ENCODE data around the gene LAD1. TPM values are rescaled to one million over a fixed set of nuclear protein-coding genes. Genes with fewer than 3 reads are reported as not detected.

LAD1 gene
- total and polyA plus RNA-seq, 2 of the 4 experiments (the other 2 are of a cell fraction), result under 0.01 to 0.07 TPM

DNA sequence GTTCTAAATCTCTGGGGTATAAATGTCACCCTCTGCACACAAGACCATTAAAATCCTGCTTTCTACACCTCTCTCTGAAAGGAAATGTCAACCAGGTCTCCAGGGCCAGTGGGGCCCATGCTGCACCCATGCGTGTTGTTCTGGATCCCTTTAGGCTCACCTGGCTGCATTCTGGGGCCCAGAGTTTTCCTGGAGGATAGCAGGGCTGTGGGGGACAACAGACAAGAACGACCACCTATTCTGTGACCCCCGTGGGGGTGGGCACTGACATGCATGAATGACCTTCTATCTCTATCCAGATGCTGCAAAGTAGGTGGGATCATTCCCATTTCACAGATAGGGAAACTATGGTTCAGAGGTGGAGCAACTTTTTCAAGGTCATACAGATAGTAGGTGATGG lies 63.2 kb downstream of the LAD1 start:
- H2BK15ac ChIP-seq (ENCODE audit: low read depth, low read length), result no peak overlapping the region
- H2BK120ac ChIP-seq (ENCODE audit: low read depth, low read length), result no peak overlapping the region
- H3K4me3 ChIP-seq (ENCODE audit: insufficient read depth, low read depth, low read length), result no peak overlapping the region
- no peak for ATAC-seq (ENCODE audit: low read depth)
- H3K4ac ChIP-seq (ENCODE audit: low read depth, low read length), result no peak overlapping the region
- in situ Hi-C loops (cut with MboI; ENCODE audit: low sequenced_read_pairs), result no loop called here
- no peak overlapping the region for H4K5ac ChIP-seq (ENCODE audit: low read depth, low read length)
- no peak overlapping the region for H2AK5ac ChIP-seq (ENCODE audit: low read depth, low read length)
- no peak overlapping the region for H3K56ac ChIP-seq (ENCODE audit: extremely low read depth, insufficient read depth, low read length)
- TF ChIP-seq BHLHE40 (IDR thresholded peaks at IDR 0.05; ENCODE audit: low read depth, low read length) (no peak), SMC3 (IDR thresholded peaks at IDR 0.05; ENCODE audit: low read depth, low read length) (no peak), FOS (IDR thresholded peaks at IDR 0.05; ENCODE audit: low read depth, low read length) (no peak), RCOR1 (IDR thresholded peaks at IDR 0.05; ENCODE audit: insufficient replicate concordance, low read length) (no peak), CHD1 (IDR thresholded peaks at IDR 0.05; ENCODE audit: low read depth, low read length) (no peak), RFX5 (IDR thresholded peaks at IDR 0.05; ENCODE audit: low read depth, low read length) (no peak)
- TF ChIP-seq, protein P1, sequence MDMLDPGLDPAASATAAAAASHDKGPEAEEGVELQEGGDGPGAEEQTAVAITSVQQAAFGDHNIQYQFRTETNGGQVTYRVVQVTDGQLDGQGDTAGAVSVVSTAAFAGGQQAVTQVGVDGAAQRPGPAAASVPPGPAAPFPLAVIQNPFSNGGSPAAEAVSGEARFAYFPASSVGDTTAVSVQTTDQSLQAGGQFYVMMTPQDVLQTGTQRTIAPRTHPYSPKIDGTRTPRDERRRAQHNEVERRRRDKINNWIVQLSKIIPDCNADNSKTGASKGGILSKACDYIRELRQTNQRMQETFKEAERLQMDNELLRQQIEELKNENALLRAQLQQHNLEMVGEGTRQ (IDR thresholded peaks at IDR 0.05; ENCODE audit: low read depth, low read length), result no peak
- TF ChIP-seq, protein P2, sequence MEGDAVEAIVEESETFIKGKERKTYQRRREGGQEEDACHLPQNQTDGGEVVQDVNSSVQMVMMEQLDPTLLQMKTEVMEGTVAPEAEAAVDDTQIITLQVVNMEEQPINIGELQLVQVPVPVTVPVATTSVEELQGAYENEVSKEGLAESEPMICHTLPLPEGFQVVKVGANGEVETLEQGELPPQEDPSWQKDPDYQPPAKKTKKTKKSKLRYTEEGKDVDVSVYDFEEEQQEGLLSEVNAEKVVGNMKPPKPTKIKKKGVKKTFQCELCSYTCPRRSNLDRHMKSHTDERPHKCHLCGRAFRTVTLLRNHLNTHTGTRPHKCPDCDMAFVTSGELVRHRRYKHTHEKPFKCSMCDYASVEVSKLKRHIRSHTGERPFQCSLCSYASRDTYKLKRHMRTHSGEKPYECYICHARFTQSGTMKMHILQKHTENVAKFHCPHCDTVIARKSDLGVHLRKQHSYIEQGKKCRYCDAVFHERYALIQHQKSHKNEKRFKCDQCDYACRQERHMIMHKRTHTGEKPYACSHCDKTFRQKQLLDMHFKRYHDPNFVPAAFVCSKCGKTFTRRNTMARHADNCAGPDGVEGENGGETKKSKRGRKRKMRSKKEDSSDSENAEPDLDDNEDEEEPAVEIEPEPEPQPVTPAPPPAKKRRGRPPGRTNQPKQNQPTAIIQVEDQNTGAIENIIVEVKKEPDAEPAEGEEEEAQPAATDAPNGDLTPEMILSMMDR (conservative IDR thresholded peaks at IDR 0.05; ENCODE audit: low read depth, low read length), result no peak
- TF ChIP-seq, protein P3, sequence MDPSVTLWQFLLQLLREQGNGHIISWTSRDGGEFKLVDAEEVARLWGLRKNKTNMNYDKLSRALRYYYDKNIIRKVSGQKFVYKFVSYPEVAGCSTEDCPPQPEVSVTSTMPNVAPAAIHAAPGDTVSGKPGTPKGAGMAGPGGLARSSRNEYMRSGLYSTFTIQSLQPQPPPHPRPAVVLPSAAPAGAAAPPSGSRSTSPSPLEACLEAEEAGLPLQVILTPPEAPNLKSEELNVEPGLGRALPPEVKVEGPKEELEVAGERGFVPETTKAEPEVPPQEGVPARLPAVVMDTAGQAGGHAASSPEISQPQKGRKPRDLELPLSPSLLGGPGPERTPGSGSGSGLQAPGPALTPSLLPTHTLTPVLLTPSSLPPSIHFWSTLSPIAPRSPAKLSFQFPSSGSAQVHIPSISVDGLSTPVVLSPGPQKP (IDR thresholded peaks at IDR 0.05; ENCODE audit: borderline replicate concordance, low read depth, low read length), result no peak
- H3K27ac ChIP-seq (ENCODE audit: insufficient read depth, low read length), result no peak overlapping the region
- H3K18ac ChIP-seq (ENCODE audit: low read depth, low read length), result no peak overlapping the region
- H3K36me3 ChIP-seq (ENCODE audit: control insufficient read depth, insufficient read depth, low read length), result no peaks in the 10 kb centered on the region
- H3K9ac ChIP-seq (ENCODE audit: low read depth, low read length), result no peak overlapping the region
- no peaks in the 10 kb centered on the region for H3K9me3 ChIP-seq (ENCODE audit: control insufficient read depth, insufficient read depth, low read length)
- no peak overlapping the region for H2AK9ac ChIP-seq (replicated peaks; ENCODE audit: low read depth, low read length, poor library complexity)
- ChIA-PET POLR2A (ENCODE audit: unreplicated experiment) (no interaction called here), CTCF (interaction anchor here (1.2 kb wide), 1 partner anchor 12 kb away, joined by 3 read pairs; no protein-coding TSS in a partner anchor)
- intact Hi-C loops (cut with micrococcal nuclease), result no loop called here
- H3K27me3 ChIP-seq (ENCODE audit: control insufficient read depth, insufficient read depth, low read length), result peaks cover 57% of the 10 kb centered on the region
- no peaks in the 10 kb centered on the region for H3K4me1 ChIP-seq (ENCODE audit: control insufficient read depth, insufficient read depth, low read length)
- no peaks in the 10 kb centered on the region for H3K79me1 ChIP-seq (ENCODE audit: low read depth in 1 of 2, low read length in 2 of 2)
- no peaks in the 10 kb centered on the region for H3K9me1 ChIP-seq (ENCODE audit: insufficient read depth, low read length)
- H3K23ac ChIP-seq (ENCODE audit: low read depth, low read length), result no peak overlapping the region
- dilution Hi-C loops (cut with HindIII; ENCODE audit: low sequenced_read_pairs, unreplicated experiment), result no loop called here
- H3K14ac ChIP-seq (replicated peaks; ENCODE audit: low read depth, low read length), result no peak overlapping the region
- H2AFZ ChIP-seq (replicated peaks; ENCODE audit: low read length, poor library complexity), result no peak overlapping the region
- no peak overlapping the region for H2BK20ac ChIP-seq (ENCODE audit: low read depth, low read length)
- H4K91ac ChIP-seq (ENCODE audit: insufficient read depth, low read depth, low read length), result no peak overlapping the region
- no peak for DNase-seq
- BruUV-seq (replicated peaks), result no TSS peak
- H3K4me2 ChIP-seq (ENCODE audit: low read depth, low read length), result no peak overlapping the region
- no peaks in the 10 kb centered on the region for H4K20me1 ChIP-seq (ENCODE audit: insufficient read depth, low read length)
- no peak overlapping the region for H2BK5ac ChIP-seq (ENCODE audit: low read depth, low read length, poor library complexity, severe bottlenecking)
- H4K8ac ChIP-seq (ENCODE audit: low read depth in 2 of 2, low read length in 2 of 2), result no peak overlapping the region
- 63% methylated on average over 1 of the region's 3 CpGs; no CpG with 5 or more reads in 1 of the 2 experiments for WGBS, 2 experiments (ENCODE audit: extremely low coverage in 2 of 2, insufficient read length in 1 of 2)
